ENCODE measurements around the gene CYSLTR2.

DNA sequence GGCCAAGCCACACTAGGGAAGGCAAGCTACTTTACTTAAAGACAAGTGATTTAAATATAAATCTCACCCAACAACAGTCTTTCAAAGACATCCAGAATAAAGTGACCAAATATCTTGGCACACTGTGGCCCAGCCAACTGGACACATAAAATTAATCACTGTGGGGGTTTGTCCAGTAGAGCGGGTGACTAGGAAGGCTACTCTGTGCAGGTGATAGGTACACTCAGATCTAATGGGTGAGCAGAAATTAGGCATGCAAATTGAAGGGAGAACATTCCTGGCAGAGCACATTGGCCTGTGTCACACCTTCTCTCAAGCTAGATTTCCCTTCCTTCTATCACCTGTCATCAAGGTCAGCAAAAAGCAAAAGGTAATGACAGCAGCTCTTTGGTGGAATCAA is 23.4 kb upstream of the CYSLTR2 start:
- TF ChIP-seq RELA (CRISPR knock-in tag; IDR thresholded peaks at IDR 0.05; ENCODE audit: borderline replicate concordance) (no peak), CTCF (IDR thresholded peaks at IDR 0.05) (no peak), E2F4 (CRISPR knock-in tag; IDR thresholded peaks at IDR 0.05; ENCODE audit: borderline replicate concordance, low read depth) (no peak), ZNF671 (CRISPR knock-in tag; IDR thresholded peaks at IDR 0.05) (no peak), CREM (CRISPR knock-in tag; IDR thresholded peaks at IDR 0.05) (no peak), ZNF423 (CRISPR knock-in tag; IDR thresholded peaks at IDR 0.05) (no peak)
- TF ChIP-seq, protein P1, sequence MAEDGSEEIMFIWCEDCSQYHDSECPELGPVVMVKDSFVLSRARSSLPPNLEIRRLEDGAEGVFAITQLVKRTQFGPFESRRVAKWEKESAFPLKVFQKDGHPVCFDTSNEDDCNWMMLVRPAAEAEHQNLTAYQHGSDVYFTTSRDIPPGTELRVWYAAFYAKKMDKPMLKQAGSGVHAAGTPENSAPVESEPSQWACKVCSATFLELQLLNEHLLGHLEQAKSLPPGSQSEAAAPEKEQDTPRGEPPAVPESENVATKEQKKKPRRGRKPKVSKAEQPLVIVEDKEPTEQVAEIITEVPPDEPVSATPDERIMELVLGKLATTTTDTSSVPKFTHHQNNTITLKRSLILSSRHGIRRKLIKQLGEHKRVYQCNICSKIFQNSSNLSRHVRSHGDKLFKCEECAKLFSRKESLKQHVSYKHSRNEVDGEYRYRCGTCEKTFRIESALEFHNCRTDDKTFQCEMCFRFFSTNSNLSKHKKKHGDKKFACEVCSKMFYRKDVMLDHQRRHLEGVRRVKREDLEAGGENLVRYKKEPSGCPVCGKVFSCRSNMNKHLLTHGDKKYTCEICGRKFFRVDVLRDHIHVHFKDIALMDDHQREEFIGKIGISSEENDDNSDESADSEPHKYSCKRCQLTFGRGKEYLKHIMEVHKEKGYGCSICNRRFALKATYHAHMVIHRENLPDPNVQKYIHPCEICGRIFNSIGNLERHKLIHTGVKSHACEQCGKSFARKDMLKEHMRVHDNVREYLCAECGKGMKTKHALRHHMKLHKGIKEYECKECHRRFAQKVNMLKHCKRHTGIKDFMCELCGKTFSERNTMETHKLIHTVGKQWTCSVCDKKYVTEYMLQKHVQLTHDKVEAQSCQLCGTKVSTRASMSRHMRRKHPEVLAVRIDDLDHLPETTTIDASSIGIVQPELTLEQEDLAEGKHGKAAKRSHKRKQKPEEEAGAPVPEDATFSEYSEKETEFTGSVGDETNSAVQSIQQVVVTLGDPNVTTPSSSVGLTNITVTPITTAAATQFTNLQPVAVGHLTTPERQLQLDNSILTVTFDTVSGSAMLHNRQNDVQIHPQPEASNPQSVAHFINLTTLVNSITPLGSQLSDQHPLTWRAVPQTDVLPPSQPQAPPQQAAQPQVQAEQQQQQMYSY (CRISPR knock-in tag; IDR thresholded peaks at IDR 0.05) = no peak
- TF ChIP-seq, protein P2, sequence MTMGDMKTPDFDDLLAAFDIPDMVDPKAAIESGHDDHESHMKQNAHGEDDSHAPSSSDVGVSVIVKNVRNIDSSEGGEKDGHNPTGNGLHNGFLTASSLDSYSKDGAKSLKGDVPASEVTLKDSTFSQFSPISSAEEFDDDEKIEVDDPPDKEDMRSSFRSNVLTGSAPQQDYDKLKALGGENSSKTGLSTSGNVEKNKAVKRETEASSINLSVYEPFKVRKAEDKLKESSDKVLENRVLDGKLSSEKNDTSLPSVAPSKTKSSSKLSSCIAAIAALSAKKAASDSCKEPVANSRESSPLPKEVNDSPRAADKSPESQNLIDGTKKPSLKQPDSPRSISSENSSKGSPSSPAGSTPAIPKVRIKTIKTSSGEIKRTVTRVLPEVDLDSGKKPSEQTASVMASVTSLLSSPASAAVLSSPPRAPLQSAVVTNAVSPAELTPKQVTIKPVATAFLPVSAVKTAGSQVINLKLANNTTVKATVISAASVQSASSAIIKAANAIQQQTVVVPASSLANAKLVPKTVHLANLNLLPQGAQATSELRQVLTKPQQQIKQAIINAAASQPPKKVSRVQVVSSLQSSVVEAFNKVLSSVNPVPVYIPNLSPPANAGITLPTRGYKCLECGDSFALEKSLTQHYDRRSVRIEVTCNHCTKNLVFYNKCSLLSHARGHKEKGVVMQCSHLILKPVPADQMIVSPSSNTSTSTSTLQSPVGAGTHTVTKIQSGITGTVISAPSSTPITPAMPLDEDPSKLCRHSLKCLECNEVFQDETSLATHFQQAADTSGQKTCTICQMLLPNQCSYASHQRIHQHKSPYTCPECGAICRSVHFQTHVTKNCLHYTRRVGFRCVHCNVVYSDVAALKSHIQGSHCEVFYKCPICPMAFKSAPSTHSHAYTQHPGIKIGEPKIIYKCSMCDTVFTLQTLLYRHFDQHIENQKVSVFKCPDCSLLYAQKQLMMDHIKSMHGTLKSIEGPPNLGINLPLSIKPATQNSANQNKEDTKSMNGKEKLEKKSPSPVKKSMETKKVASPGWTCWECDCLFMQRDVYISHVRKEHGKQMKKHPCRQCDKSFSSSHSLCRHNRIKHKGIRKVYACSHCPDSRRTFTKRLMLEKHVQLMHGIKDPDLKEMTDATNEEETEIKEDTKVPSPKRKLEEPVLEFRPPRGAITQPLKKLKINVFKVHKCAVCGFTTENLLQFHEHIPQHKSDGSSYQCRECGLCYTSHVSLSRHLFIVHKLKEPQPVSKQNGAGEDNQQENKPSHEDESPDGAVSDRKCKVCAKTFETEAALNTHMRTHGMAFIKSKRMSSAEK (CRISPR knock-in tag; IDR thresholded peaks at IDR 0.05; ENCODE audit: borderline replicate concordance) = no peak

Measured in WTC11 (cell line).